NOMO-1 treated with DMSO at 0.1 percent for 48 hours (cell line): ENCODE measurements around the gene GPR139.

Source experiments
- DNase-seq: peaks from one replicate; lab custom pipeline; 2025; ENCODE audit not compliant: unreplicated experiment; lab: John Stamatoyannopoulos, UW

Gene GPR139

DNA sequence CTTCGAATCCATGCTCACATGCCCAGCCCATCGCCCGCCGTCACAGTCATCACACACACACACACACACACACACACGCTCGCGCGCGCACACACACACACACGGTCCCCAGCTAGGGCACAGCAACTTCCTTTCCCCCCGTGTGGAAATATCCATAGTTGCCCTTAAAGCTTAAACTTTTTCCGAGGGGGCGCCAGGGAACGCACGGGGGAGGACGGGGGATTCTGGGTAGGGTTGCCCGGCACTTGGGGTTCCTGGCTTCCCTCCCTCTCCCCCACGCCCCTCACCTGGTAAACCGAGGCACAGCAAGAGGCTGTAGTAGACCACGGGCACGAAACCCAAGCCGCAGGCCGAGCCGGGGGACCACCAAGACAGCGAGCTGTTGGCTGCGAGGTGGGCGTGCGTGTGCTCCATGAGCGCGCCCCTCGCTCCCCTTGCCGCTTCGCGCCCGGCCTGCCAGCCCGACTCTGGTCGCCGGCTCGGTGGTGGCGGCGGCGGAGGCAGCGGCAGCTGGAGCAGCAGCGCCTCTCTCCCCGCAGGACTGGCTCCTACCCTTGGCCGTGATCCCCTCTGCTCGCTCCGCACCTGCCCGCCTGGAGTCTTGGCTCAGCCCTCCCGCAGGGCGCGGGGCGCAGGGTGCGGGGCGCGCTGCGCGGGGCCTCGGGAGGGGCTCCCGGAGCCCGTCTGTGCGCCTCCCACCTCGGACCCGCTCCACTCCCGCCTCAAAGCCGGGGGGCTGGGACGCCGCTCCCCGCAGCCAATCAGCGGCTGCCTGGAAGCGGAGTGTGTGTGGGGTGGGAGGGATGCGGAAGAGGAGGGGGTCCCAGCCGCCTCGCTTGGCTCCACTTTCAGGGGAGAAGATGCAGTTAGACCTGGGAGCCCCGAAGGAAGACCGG, at the start of gene GPR139:
Gene GPR139, minus strand, starts transcription at position 688 of the 896 bp plus-strand sequence. Its CDS starts 274 bp downstream, at position 414.
- no peak for DNase-seq

DNA sequence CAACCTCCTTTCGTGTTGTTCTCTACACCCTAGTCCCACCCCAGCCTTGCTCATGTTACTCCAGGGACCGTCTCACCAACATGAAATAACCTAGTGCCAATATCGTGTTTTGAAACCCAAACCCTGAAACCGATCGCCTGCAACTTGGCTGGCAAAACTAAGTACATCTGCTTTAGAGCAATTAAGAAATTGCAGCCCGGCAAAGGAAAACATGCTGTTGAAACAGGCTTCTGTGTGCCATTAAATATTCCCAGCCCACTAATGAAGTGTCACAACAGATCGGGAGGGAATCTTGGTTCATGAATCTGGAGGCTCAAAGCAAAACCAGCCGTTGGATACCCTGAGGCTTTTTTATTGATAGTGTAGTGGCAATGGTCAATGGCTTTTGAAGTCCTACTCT, 48.3 kb upstream of the GPR139 start:
- no peak for DNase-seq

DNA sequence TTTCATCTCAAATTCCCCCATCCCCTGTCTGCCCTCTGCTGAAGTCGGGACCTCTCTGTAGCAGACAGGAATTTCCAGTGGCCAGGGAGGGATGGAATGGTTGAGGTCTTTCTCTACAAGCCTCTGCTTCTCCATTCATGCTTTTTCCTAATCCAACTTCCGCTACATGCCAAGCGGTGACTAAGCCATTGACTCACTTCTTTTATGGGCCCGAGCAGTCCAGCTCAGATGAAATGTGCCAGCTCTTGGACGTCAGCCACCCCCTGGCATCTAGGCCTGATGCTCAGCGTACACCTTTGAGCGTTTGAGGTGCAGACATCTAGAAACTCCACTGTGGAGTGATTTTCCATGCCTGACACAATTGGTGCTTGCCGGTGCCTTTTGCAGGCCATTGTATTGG, 40.7 kb upstream of the GPR139 start:
- DNase-seq: no peak

DNA sequence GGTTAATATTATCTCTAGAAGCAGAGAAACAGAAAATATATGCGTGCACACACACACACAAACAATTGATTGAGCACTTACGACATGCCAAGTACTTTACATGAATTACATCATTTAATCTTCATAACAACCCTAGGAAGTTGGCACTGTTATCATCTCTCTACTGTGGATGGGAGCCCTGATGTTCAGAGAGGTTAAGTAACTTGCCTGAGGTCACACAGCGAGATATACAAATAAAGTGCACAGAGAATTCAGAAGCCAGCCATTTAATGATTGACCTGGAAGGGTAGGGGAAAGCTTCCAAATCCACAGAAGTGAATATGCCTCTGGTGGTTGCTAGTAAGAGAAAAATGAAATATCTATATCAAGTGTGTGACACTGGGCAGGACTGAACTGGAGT, 37.5 kb upstream of the GPR139 start:
- no peak for DNase-seq

DNA sequence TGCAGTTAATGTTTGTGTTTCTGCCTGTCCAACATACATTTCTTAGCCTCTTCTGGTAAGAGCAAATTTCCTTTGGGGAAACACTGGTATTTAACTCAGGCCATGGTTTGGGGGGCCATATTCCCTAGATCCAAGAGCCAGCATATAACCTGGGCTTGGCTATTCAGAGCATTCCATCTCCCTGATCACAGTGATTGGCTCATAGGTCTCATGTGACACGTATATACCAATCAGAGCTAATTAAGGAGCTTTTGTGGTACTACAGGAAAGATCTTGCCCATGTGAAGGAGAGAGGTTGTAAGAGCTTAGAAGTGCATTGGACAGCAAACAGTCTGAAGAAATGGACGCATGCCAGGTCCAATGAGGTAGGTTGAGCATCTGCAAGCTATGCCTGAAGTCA, 33.4 kb upstream of the GPR139 start:
- DNase-seq: no peak

DNA sequence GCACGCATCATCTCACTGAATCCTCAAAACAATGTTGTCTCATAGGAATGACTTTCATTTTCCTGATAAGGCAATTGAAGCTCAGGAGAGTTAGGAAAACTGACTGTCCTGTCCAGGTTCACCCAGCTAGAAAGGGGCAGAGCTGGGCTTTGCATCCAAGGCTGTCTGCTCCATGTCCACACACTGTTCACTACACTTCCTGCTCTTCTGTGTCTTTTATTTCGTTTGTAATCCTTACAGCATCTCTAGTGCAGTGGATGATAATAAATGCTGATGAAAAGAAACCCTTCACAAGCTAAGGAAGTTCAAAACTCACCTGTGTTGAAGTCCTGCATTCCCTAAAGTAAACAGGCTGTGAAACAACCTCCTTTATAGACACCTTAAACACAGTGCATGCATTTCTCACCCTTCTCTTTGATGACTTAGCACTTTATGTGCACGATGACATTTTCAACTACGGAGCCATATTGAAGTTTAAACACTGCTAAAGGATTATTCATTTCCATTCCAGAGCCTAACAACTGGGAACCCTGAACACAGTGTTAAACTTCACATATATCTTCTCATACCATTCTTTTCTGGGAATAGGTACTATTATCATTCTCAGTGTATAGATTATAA, 31.0 kb upstream of the GPR139 start:
- DNase-seq: no peak

DNA sequence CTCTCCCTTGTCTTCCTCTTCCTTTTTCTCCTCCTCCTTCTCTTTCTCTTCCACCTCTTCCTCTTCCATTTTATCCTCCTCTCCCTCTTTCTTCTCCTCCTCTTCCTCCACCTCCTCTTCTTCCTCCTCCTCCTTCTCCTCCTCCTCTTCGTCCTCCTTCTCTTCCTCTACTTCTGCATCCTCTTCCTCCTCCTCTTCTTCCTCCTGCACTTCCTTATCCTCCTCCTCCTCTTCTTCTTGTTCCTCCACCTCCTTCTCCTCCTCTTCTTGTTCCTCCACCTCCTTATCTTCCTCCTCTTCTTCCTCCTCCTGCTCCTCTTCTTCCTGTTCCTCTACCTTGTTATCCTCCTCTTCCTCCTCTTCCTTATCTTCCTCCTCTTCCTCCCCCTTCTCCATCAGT, 28.8 kb upstream of the GPR139 start:
- no peak for DNase-seq

DNA sequence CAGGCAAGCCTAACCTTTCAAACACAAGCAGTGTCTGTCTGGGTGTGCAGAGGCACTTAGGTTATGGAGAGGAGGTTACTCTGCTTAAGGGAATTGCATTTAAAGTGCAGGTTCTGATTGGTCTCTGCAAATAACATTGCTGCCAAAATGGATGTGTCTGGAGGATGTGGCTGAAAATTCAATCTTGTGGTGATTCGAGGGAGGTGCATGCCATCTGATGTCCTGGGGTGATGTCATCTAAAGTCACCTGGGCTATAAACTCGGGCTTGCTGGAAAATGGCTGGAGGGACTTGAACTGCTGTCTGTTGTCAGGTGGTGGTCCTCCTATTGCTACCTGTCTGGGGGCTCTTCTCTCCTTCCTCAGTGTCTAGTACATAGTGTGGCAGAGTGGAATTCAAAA, 28.3 kb upstream of the GPR139 start:
- no peak for DNase-seq

DNA sequence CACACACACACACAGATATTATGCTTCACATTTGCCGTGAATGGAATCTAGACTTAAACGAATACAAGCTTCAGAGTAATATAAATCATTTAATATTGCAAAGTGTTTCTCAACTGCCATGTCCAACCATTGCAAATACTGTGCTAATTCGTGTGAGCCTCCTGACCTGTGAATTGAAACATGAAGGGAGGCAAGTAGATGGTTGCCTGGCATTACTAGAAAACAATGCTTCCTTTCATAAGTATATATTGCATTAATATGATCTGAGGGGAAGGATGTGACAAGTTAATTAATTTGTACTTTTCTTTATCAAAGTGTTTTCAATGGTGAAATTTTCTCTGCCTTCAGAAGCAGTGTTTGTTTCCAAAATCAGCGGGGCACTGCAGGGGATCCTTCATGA, 25.7 kb upstream of the GPR139 start:
- DNase-seq: no peak

DNA sequence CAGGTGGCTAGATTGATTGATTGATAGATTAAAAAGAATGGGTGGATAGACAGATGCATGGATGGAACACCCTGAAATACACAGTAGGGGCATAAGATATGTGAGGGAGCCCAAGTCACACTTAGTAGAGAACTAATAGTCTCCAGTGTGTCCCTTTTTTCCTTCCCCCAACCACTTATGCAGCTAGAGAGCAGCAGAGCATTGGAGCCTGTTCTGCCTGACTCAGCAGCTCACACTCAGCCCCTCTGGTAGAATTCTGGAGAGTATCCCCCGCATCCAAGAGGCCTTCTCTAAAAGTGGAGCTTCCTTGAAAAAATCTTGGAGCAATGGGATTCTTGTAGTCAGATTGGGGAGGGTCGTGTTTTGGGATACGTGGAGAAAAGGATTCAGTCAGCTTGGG, 20.5 kb upstream of the GPR139 start:
- DNase-seq: no peak

DNA sequence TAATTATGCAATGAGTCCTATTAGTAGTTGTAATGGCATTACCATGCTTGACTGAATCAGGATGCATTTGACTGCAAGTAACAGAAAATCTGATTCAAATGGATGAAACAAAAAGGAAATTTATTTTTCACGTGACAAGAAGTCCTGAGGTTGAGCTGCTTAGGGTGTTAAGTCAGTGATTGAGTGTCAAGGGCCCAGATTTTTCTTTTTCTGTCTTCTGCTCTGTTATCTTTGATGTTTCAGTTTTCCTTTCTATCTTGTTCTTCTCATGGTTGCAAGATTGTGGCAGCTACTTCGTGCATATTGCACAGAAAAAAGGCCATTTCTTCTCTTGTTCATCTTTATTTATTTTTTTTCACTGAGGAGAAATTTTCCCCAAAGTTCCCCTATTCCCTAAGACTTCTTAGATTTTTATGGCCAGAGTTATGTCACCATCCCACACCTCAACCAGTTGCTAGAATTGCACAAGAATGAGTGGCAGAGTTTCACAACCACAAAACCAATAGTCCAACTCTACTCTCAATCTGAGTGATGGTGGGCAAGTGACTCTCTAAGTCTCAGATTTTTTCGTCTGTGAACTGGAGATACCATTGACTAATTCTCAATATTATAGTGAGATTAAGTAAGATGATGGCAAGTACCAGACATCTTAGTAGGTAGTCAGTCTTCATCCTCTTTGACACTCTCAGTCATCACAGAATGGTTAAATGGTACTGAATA, 15.7 kb upstream of the GPR139 start:
- DNase-seq: no peak

DNA sequence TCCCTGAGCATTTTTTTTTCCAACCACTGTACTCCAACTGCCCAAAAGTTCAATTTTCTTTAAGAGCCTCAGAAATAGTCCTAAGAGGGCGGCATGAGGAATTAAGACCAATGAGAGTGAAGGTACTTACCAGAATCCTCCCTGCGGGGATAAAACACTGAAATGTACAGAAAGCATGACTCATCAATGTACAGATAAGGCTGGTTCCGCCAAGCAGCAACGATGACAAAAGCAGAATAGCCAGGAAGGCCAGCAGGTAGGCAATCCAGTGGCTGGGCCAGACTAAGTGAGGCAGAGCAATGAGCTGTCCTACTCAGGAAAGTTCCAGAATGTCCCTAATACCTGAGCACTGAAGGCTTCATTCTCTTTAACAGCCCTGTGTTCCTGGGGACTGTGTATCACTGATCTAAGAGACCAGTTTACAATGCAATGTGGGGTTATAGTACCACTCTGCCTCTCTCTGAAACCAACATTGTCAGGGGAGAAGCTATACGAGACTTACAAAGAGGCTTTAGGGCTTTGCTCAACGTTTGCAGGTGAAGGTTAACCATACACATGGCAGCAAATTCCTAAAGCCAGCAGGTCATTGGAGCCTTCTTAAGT, 11.0 kb upstream of the GPR139 start:
- DNase-seq: peak; percentile 0

DNA sequence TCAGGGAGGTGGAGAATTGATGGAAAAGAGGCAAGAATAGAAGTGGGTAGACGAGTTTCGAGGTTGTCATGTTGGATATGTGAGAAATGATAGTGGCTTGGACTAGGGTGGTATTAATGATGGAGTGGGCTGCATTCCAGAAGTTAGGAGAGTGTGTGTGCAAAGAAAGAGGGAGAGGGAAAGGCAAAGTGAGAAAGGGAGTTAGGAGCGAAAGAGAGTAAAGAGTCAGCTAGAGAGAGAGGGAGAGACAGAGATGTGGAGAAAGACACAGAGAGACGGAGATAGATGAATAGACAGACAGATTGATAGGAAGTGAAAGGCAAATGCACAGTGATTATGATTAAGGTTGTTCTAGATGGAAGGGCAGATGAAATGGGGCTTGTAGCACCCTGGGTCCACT, 5.4 kb upstream of the GPR139 start:
- no peak for DNase-seq

DNA sequence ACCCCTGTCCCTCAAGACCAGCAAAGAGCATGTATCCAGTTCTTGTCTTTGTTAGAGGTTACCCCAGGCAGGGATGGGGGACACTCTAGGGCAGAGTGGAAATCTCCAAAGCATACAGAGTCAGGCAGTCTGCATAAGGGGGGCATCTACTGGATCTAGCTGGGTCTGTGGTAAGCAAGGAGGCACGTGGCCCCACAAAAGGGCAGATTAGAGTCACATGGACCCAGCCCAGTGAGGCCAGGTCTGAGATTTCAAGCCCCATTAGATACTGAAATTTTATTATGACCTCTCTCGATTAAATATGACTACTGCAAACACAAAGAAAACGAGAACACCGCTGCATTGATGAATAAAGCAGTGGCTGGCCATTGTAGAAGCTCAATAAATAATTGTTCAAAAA, 1.6 kb upstream of the GPR139 start:
- no peak for DNase-seq

DNA sequence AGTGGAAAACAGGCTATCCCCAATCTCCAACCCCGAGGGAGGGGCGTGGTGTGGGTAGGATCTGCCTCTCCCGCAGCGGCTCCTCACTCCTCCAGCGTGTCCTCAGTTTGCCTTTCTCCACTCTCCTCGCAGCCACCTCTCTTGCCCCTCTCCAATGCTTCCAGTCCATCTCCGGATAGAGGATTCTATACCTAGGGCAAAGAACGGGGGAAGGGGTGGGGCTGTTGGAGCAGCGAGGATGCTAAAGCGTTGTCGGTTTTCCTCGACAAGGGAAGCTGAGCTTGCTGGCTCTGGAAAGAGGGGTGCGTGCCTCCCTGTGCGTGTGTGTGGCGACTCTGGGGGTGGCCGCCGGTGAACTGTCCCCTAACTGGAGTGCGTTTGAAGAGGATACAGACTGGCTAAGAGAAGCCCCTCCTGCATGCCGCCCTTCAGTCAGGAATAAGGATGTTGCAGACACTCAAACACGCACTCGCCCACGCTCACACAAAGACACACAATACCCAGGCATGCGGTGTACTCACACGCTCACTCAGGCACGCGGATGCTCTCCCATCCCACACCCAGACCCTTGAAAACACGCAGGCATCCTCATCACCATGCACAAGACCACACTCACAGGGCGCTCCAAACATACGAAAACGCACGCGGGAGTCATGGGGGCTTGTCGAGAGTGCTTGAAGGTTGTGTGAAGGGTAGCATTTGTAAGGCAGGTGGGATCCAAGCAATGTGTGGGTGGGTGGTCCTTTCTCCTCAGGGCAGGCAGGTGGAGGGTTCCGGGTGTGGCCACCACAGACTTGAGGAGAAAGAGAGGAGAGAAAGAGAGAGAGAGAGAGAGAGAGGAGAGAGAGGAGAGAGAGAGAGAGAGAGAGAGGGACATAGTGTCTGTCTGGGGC, 655 bp upstream of the GPR139 start:
- DNase-seq: no peak

DNA sequence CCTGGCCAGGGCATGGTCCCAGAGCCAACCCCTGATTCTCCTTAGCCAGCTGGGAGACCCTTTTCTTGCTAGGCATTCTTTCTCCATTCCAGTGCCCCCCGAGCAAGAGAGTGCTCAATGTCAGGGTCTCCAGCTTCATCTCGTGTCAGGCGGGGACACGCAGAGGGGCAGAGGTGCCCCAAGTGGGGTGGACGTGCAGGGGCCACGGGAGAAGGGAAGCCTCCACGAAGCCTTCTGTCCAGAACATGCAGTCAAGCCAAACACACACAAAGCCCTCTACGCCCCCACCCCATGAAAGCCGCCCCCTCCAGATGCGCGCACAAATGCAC, 852 bp downstream of the GPR139 start:
- no peak for DNase-seq

DNA sequence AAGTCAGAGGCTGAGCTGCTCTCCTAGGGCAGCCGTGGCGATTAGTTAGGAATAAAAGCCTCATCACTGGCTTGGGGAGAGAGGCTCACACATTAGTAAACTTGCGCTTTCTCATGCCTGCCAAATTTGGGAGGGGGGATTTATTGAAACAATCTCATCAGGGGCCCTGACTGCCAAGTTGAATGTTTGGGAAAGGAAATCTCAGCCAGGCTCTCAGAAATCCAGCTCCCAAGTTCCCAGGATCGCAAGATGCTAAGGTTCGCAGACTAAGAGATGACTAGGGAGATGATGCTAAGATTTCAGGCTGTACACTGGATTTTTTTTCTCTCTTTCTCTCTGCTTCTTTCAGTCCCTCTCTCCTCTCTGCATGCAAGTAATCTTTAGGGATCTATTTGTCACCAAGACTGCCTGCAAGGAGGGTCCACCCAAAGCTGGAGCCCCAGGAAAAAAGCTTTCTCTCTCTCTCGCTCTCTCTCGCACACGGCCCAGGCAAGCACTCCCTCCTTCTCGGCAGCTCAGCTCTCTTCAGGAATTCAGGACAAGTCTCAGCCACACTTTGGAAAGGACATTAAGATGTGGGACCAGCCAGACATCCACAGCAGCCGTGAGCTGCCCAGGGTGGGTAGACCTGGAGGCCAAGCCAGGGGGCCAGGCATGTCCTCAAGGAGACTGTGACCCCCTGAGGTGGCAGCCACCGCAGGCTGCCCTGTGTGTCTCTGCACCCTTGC, 1.4 kb downstream of the GPR139 start:
- DNase-seq: no peak

DNA sequence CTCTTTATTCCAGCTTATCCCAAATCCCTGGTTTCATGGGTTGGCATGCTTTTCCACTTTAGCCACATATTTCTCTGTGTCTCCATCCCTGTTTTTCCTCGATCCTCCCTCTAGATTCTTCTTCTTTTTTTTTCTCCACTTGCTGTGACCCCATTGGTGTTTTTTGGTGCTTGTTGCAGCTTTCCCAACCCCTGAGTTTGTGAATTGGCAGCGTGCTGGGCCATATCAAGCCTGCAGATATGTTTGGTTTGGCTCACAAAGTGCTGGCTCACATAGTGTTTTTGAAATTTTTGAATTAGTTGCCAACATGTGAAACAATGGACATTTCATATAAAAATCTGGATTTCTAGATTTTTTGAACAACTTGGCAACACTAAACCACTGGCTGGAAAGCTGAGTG, 8.8 kb downstream of the GPR139 start:
- no peak for DNase-seq

DNA sequence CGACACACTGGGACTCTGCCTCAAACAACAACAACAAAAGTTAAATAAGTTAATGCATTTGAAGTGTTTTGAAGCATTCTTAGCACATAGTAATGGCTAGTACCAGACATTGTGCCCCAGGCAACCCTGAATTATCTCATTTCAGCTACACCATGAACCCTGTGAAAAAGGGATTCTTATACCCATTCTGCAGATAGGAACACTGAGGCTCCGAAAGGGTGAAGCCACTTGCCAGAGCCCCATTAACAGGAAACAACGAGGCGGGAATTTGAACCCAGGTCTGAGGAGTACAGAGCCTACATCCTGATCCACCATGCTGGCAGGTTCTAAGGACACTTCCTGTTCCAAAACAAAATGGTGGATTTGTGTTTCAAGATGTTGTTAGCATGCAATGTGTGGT, 9.2 kb downstream of the GPR139 start:
- DNase-seq: no peak

DNA sequence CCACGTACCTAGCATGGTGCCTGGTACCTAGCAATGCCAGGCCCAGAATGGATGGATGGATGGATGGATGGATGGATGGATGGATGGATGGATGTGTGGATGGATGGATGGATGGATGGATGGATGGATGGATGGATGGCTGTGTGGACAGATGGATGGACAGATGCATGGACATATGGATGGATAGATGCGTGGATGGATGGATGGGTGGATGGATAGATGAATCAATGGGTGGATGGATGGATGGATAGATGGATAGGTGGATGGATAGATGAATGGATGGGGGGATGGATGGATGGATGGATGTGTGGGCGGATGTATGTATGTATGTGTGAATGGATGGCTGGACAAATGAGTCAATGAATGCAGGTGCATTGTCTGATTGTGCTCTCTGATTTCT, 12.6 kb downstream of the GPR139 start:
- DNase-seq: no peak
